Coronary artery (tissue), 2 donors: ENCODE data around the gene HKDC1.

Source experiments
- DNase-seq: peaks from one replicate; pipeline ENCODE4 v3.0.0-alpha.2; 2017; ENCODE audit warnings: low spot score
- H3K27ac ChIP-seq, 2 donors: fragments of 200-600 bp; sonication (generic); one replicate each; pipeline ENCODE4 v1.5.1; 2016 to 2019
- H3K4me3 ChIP-seq: fragments of 200-600 bp; sonication (generic); 2 replicates; pipeline ENCODE4 v1.5.1; 2016; ENCODE audit warnings: mild to moderate bottlenecking, moderate library complexity
- TF ChIP-seq, protein P1 (sequence below): fragments of 200-600 bp; sonication (generic); IDR thresholded peaks from one replicate; pipeline ENCODE4 v1.5.1; 2019; ENCODE audit warnings: antibody characterized with exemption

The HKDC1 gene

GRCh38 chr10:69312528-69312927 lies 92.4 kb downstream of the HKDC1 start:
- no peak overlapping the region for H3K4me3 ChIP-seq
- no peak overlapping the region for H3K27ac ChIP-seq
- DNase-seq, result no peak
- TF ChIP-seq, protein P1, sequence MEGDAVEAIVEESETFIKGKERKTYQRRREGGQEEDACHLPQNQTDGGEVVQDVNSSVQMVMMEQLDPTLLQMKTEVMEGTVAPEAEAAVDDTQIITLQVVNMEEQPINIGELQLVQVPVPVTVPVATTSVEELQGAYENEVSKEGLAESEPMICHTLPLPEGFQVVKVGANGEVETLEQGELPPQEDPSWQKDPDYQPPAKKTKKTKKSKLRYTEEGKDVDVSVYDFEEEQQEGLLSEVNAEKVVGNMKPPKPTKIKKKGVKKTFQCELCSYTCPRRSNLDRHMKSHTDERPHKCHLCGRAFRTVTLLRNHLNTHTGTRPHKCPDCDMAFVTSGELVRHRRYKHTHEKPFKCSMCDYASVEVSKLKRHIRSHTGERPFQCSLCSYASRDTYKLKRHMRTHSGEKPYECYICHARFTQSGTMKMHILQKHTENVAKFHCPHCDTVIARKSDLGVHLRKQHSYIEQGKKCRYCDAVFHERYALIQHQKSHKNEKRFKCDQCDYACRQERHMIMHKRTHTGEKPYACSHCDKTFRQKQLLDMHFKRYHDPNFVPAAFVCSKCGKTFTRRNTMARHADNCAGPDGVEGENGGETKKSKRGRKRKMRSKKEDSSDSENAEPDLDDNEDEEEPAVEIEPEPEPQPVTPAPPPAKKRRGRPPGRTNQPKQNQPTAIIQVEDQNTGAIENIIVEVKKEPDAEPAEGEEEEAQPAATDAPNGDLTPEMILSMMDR, result no peak

- Histone ChIP-seq H3K4me3 (no peak overlapping the region), H3K27ac (no peak overlapping the region)
- TF ChIP-seq, protein P1, result no peak
- DNase-seq, result no peak
Measured at GRCh38 chr10:69315100-69315542, 95.0 kb downstream of the HKDC1 start.

DNA sequence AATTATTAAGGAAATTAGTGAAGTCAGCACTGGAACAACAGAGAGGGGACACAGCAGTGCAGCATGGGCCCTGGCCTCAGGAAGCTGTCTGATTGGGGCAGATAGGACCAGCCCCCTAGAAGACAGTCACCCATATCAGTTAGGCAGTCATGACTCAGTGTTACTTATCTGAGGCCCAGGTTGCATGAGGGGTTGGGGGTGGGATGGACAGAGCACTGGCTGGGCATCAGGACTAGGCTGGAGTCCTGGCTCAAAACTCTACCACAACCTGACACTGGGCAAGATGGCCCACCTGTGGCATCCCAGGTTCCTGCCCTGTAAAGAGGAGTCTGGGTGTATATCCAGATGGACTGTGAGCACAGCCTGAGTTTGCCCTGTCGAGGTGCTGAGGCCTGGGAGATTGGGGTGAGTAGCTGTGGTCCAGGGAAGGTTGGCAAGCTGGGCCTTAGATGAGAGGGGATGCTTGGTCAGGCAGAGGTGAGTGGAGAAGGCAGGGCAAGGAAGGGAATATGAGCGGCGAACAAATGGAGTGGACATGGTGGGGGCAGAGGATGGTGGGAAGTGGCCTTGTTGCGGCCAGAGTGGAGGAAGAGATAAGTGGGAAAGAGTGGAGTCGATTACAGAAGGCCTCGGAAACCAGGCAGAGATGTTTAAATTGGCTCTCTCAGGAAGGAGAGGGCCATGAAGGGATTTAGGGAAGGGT lies 95.6 kb downstream of the HKDC1 start:
- no peak for DNase-seq
- TF ChIP-seq, protein P1, result no peak
- Histone ChIP-seq H3K4me3 (no peak overlapping the region), H3K27ac (peak overlapping the region in 1 of 2 donors; percentile 4)

DNA sequence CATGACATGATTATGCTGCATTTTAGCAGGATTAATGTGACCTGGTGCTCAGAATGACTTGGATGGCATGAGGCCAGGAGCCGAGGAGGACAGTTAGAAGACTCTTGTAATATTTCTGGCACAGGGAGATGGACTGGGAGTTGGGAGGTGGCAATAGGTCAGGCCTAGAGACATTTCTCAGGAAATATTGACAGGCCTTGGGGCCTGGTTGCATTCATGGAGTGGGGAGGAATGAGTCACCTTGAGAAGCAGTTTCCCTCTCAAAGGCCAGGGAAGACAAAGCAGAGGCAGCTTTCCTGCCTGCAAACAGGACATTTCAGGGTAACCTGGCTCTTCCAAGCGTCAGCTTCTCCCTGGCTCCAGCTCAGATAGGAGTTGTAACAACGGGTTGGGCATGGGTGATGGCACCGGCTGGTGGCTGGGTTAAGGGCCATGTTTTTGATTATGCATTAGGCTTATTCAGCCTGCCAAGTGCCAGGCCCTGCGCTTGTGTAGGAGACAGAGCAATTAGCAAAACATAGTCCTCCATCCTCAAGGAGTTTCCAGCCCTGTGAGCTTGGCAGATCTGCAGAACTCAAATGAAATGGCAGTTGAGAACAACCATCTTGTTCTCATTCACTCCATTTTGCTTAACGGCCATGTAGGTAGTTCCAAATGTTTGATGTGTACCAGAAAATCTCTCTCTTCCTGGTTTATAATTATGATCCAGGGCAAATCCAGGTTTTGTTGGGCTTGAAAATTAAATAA lies 96.4 kb downstream of the HKDC1 start:
- Histone ChIP-seq H3K27ac (peak overlapping the region in 1 of 2 donors; percentile 39), H3K4me3 (no peak overlapping the region)
- no peak for DNase-seq
- TF ChIP-seq, protein P1, result no peak
